HG03558 (cell line): Measurements from ENCODE around the gene KRT37.

Source experiments
- ATAC-seq: cut with Tn5 transposase; IDR thresholded peaks from one replicate; pipeline ENCODE4 v1.9.1; 2021; ENCODE audit warnings: moderate number of reproducible peaks; ENCODE audit not compliant: unreplicated experiment; ENCODE audit errors: extremely low read depth

The KRT37 gene

GRCh38 chr17:41424111-41424635, at the start of gene KRT37:
Gene KRT37, minus strand, starts transcription at chr17:41424585. Its CDS starts 62 bp downstream, at chr17:41424523.
- no peak for ATAC-seq

DNA sequence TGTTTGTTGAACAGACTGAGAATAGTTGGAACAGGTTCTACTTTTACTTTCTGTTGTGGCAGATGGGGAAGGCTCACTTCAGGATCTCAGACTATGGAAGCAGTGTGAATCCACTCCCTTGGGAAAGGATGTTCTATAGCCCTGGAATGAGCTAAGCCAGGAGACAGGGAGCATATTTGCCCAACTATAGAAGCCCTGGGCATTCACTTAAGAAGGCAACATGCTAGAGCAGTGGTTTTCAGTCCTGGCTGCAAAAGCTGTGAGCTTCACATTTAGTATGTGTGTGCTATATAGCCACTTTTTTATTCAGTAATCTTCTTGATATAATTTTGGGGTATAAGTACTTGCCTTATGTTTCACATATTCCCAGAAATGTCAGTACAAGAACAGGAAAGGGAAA, 44.0 kb upstream of the KRT37 start:
- ATAC-seq = no peak

DNA sequence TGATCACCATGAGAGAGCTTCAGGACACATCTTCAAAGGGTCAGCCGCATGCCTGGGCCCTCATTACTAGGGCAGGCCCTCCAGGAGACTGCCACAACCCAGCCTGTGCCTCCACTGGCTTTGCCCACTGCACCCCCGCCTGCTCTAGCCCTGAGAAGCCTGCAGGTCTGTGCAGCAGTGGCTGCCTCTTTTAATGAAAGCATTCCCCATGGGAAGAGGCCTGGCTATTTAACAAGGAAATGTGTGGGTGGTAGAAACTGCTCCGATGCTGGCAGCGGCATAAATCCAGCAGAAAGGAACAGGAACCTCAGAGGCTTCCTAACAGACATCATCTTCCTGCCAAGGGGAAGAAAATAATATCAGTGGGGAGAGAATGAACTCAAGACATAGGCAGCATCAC, 43.2 kb upstream of the KRT37 start:
- no peak for ATAC-seq

DNA sequence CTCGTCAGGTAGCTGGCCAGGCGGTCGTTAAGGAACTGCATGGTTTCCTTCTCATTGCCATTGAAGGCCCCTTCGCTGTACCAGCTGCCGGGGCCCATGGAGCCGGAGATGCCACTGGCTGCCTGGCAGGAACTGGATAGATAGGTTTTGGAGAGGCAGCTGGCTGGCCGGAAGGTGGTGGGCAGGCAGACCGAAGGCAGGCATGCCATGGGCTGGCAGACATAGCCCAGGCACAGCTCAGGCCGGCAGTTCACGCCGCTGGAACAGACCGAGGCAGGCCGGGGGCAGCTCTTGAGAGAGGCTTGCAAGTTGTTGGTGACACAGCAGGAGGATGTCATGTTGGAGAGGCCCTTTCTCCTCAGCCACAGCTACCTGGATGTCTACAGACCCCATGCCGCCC, 42.6 kb upstream of the KRT37 start, which contains the start of gene KRT32:
Gene KRT32, minus strand, starts transcription at position 399 of the 400 bp plus-strand sequence. Its CDS starts 61 bp downstream, at position 338.
- ATAC-seq = no peak

DNA sequence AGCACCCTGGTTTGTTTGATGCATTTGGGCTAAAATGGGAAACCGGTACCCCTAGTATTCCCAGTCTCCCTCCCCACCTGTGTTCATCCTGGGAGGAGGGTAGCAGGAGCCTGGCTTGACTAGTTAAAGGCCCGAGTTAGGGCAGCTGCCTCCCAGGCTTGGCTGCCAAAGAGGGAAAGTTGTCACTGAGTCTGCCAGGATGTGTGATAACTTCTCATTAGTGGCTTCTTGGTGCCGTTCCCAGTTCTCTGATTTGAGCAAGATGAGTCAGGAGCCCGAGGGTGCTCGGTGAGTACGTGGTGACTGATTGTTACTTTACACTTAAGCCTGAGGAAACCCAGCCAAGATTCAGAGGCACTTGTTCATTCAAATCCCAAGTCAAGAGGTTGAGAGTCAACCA, 40.3 kb upstream of the KRT37 start:
- no peak for ATAC-seq

- ATAC-seq = no peak
These were observed 39.8 kb upstream of the KRT37 start for GRCh38 chr17:41464173-41464572.

DNA sequence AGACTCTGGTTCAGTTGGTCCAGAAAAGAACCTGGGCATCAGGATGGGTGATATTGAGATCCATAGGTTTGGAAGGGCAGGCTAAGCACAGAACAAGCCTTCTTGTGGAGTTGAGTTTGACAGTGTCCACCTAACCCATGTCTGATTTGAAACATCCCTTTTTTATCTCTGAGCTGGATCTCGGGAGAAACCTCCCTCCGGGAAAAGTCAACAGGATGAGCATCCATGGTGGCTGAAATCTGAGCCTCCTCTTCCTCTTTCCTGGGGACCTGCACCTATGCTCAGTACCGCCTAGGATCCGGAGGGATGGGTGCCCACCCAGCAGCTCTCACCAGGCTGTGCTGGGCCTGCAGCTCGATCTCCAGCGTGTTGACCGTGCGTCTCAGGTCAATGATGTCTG, 39.4 kb upstream of the KRT37 start:
- no peak for ATAC-seq

GRCh38 chr17:41462705-41463104, 38.3 kb upstream of the KRT37 start:
- ATAC-seq = no peak

GRCh38 chr17:41457676-41458075, 33.3 kb upstream of the KRT37 start:
- ATAC-seq = no peak

- no peak for ATAC-seq
These were observed 31.8 kb upstream of the KRT37 start for GRCh38 chr17:41456204-41456603.

DNA sequence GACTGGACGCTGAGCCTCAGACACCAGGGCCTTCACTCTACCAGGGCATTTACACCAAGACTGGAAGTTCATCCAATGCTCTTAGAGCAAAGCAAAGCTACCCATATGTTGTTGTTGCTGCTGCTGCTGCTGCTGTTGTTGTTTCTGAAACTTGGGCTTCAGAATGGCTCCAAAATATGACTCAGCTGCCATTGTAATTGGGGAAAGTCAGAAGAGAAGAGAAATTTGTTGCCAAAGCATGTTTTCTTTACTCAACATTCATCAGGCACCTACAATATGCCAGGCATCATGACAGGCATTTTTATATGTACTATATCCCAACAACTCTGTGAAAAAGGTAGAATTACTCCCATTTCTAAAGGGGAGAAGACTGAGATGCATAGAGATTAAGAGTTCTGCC, 30.9 kb upstream of the KRT37 start:
- no peak for ATAC-seq

GRCh38 chr17:41453066-41453465, 28.7 kb upstream of the KRT37 start:
- ATAC-seq = no peak

GRCh38 chr17:41452281-41452680, 27.9 kb upstream of the KRT37 start:
- ATAC-seq = no peak

GRCh38 chr17:41451154-41451728, 26.9 kb upstream of the KRT37 start:
- ATAC-seq = no peak

GRCh38 chr17:41449008-41449407, 24.6 kb upstream of the KRT37 start:
- no peak for ATAC-seq

GRCh38 chr17:41448506-41448905, 24.1 kb upstream of the KRT37 start:
- no peak for ATAC-seq

GRCh38 chr17:41446806-41447205, 22.4 kb upstream of the KRT37 start:
- ATAC-seq = no peak

DNA sequence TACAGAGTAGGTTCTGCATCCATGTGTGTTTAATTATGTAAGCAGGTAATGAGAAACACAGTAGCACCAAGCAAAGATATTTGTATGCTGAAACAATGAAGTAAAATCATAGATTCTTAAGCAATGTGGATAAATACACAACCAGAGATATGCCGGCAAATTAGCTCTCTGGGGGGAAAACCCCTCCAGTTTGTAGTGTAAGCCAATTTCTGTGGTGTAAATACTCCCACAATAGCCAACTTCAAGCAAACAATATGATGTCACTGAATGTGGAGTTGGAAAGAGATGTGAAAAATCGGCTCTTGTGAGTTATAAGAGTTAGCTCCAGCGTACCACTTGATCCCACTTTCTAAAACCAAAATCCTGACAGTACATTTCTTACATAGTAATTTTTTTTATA, 20.3 kb upstream of the KRT37 start:
- ATAC-seq = no peak

GRCh38 chr17:41444186-41444585, 19.8 kb upstream of the KRT37 start:
- no peak for ATAC-seq

GRCh38 chr17:41442739-41443138, 18.4 kb upstream of the KRT37 start:
- no peak for ATAC-seq

GRCh38 chr17:41440531-41441033, 16.2 kb upstream of the KRT37 start, which contains the start of gene KRT38:
Gene KRT38, minus strand, starts transcription at chr17:41440983. Its CDS starts 62 bp downstream, at chr17:41440921.
- ATAC-seq = no peak

GRCh38 chr17:41439375-41439774, 15.0 kb upstream of the KRT37 start:
- ATAC-seq = no peak
